GM19463 (cell line): ENCODE results near the gene UBE2Z.
"Not testable (repeated sequence)": the region's sequence is repeated elsewhere in the genome, so short reads cannot be mapped to it uniquely, and the experiment has no call there.

Experiments used
- ATAC-seq: cut with Tn5 transposase; IDR thresholded peaks from one replicate; pipeline ENCODE4 v1.9.1; 2021; ENCODE audit warnings: mild to moderate bottlenecking, moderate library complexity; ENCODE audit not compliant: unreplicated experiment

The UBE2Z gene

GRCh38 chr17:48908047-48908843 is at the start of gene UBE2Z:
TSS of gene UBE2Z (plus strand) at chr17:48908407. CDS start at chr17:48908504, 97 bp downstream.
- ATAC-seq: peak; percentile 84

GRCh38 chr17:48860034-48860433 is 48.2 kb upstream of the UBE2Z start:
- no peak for ATAC-seq

GRCh38 chr17:48860456-48860855 is 47.8 kb upstream of the UBE2Z start:
- no peak for ATAC-seq

- no peak for ATAC-seq
These were observed 39.2 kb upstream of the UBE2Z start for GRCh38 chr17:48868916-48869500.

GRCh38 chr17:48869821-48870318 is 38.3 kb upstream of the UBE2Z start:
- ATAC-seq: no peak

- no peak for ATAC-seq
These were observed 37.1 kb upstream of the UBE2Z start for GRCh38 chr17:48871035-48871550.

- no peak for ATAC-seq
These were observed 36.5 kb upstream of the UBE2Z start for GRCh38 chr17:48871551-48872351.

GRCh38 chr17:48872409-48872808 is 35.8 kb upstream of the UBE2Z start:
- ATAC-seq: not testable (repeated sequence)

GRCh38 chr17:48873209-48873608 is 35.0 kb upstream of the UBE2Z start:
- no peak for ATAC-seq

GRCh38 chr17:48873696-48874443 is 34.3 kb upstream of the UBE2Z start:
- no peak for ATAC-seq

- no peak for ATAC-seq
These were observed 29.0 kb upstream of the UBE2Z start for GRCh38 chr17:48878920-48879898.

GRCh38 chr17:48882272-48882671 is 25.9 kb upstream of the UBE2Z start:
- no peak for ATAC-seq

GRCh38 chr17:48883171-48883570 is 25.0 kb upstream of the UBE2Z start:
- no peak for ATAC-seq

- no peak for ATAC-seq
These were observed 18.1 kb upstream of the UBE2Z start for GRCh38 chr17:48890086-48890485.

GRCh38 chr17:48892940-48893645 is 15.1 kb upstream of the UBE2Z start:
- no peak for ATAC-seq

- ATAC-seq: no peak
These were observed 14.3 kb upstream of the UBE2Z start for GRCh38 chr17:48893646-48894508.

GRCh38 chr17:48894886-48895285 is 13.3 kb upstream of the UBE2Z start:
- ATAC-seq: no peak

GRCh38 chr17:48901241-48901640 is 7.0 kb upstream of the UBE2Z start:
- ATAC-seq: no peak
